ENCODE results near the gene R3HDM2. TPM values are rescaled to one million over a fixed set of nuclear protein-coding genes. Genes with fewer than 3 reads are reported as not detected.

Gene R3HDM2
- total and polyA plus RNA-seq, 4 experiments from 2014 or later, result 3.9 to 132 (median 71.5) TPM

Other genes starting within 250 kb of the R3HDM2 start
- gene NXPH4, start 214.2 kb downstream of the R3HDM2 start, total RNA-seq, result not detected
- gene NXPH4, start 214.2 kb downstream of the R3HDM2 start, polyA plus RNA-seq, result not detected
- 10 to 100 TPM; 39.8 to 46.1 TPM for gene SHMT2, start 201.3 kb downstream of the R3HDM2 start, total RNA-seq
- gene SHMT2, start 201.3 kb downstream of the R3HDM2 start, polyA plus RNA-seq, result 10 to 100 TPM; 42.1 to 44.3 TPM
- 1 to 10 TPM; 2.7 to 3.0 TPM for gene STAC3, start 179.9 kb downstream of the R3HDM2 start, total RNA-seq
- gene STAC3, start 179.9 kb downstream of the R3HDM2 start, polyA plus RNA-seq, result under 1 TPM in 1 of 2 donors, not detected in 1; 0.61 TPM
- not detected for gene INHBC, start 3.7 kb upstream of the R3HDM2 start, total RNA-seq
- not detected for gene INHBC, start 3.7 kb upstream of the R3HDM2 start, polyA plus RNA-seq
- not detected for gene INHBE, start 24.3 kb upstream of the R3HDM2 start, total RNA-seq
- gene INHBE, start 24.3 kb upstream of the R3HDM2 start, polyA plus RNA-seq, result not detected
- gene GLI1, start 28.7 kb upstream of the R3HDM2 start, total RNA-seq, result under 1 TPM; 0.30 to 0.35 TPM
- not detected for gene GLI1, start 28.7 kb upstream of the R3HDM2 start, polyA plus RNA-seq
- 100 to 1,000 TPM; 266 to 278 TPM for gene ARHGAP9, start 48.8 kb upstream of the R3HDM2 start, total RNA-seq
- gene ARHGAP9, start 48.8 kb upstream of the R3HDM2 start, polyA plus RNA-seq, result 100 to 1,000 TPM; 206 to 216 TPM
- gene MARS1, start 57.0 kb upstream of the R3HDM2 start, total RNA-seq, result 100 to 1,000 TPM; 224 to 242 TPM
- gene MARS1, start 57.0 kb upstream of the R3HDM2 start, polyA plus RNA-seq, result 100 to 1,000 TPM in 1 of 2 donors, 10 to 100 TPM in 1; 84.8 to 114 TPM
- 10 to 100 TPM; 38.5 to 40.8 TPM for gene DDIT3, start 89.5 kb upstream of the R3HDM2 start, total RNA-seq
- gene DDIT3, start 89.5 kb upstream of the R3HDM2 start, polyA plus RNA-seq, result 10 to 100 TPM; 15.4 to 22.8 TPM
- gene MBD6, start 91.8 kb upstream of the R3HDM2 start, total RNA-seq, result 100 to 1,000 TPM in 1 of 2 experiments, 10 to 100 TPM in 1; 97.4 to 103 TPM
- gene MBD6, start 91.8 kb upstream of the R3HDM2 start, polyA plus RNA-seq, result 1 to 10 TPM in 1 of 2 donors, under 1 TPM in 1; 0.16 to 2.6 TPM
- 10 to 100 TPM; 69.4 to 70.7 TPM for gene DCTN2, start 116.1 kb upstream of the R3HDM2 start, total RNA-seq
- gene DCTN2, start 116.1 kb upstream of the R3HDM2 start, polyA plus RNA-seq, result 10 to 100 TPM; 67.4 to 86.2 TPM
- gene KIF5A, start 119.0 kb upstream of the R3HDM2 start, total RNA-seq, result under 1 TPM; 0.96 to 1.00 TPM
- not detected for gene KIF5A, start 119.0 kb upstream of the R3HDM2 start, polyA plus RNA-seq
- 10 to 100 TPM; 32.4 to 36.0 TPM for gene PIP4K2C, start 160.1 kb upstream of the R3HDM2 start, total RNA-seq
- 10 to 100 TPM; 30.4 to 45.0 TPM for gene PIP4K2C, start 160.1 kb upstream of the R3HDM2 start, polyA plus RNA-seq
- 10 to 100 TPM; 33.8 to 37.1 TPM for gene DTX3, start 173.8 kb upstream of the R3HDM2 start, total RNA-seq
- gene DTX3, start 173.8 kb upstream of the R3HDM2 start, polyA plus RNA-seq, result 1 to 10 TPM; 4.2 to 6.2 TPM
- gene ARHGEF25, start 180.4 kb upstream of the R3HDM2 start, total RNA-seq, result under 1 TPM; 0.47 to 0.67 TPM
- not detected for gene ARHGEF25, start 180.4 kb upstream of the R3HDM2 start, polyA plus RNA-seq
- gene B4GALNT1, start 202.2 kb upstream of the R3HDM2 start, total RNA-seq, result not detected
- not detected for gene B4GALNT1, start 202.2 kb upstream of the R3HDM2 start, polyA plus RNA-seq